ENCODE data around the gene CLTRN.

Gene CLTRN

DNA sequence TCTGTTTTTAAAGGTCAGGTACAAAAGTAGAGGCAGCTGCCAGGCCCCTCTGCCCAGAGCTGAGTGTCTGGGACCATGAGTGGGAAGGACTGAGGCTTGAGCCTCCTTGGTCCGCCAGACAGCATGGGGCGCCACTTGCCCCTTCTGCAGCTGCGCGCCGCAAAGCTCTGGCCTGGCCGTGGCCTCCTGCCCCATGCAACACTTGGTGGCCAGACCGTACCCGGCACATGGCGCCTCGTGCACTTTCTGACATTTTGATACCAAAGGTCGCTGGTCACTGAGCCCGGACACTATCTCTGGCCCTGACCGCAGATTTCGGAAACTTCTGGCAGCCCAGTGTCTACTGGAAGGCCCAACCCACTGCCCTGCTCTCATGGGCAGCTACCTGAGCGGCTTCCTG is 18.6 kb downstream of the CLTRN start (continued):
- TF ChIP-seq, protein P1, sequence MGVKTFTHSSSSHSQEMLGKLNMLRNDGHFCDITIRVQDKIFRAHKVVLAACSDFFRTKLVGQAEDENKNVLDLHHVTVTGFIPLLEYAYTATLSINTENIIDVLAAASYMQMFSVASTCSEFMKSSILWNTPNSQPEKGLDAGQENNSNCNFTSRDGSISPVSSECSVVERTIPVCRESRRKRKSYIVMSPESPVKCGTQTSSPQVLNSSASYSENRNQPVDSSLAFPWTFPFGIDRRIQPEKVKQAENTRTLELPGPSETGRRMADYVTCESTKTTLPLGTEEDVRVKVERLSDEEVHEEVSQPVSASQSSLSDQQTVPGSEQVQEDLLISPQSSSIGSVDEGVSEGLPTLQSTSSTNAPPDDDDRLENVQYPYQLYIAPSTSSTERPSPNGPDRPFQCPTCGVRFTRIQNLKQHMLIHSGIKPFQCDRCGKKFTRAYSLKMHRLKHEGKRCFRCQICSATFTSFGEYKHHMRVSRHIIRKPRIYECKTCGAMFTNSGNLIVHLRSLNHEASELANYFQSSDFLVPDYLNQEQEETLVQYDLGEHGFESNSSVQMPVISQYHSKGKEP (tag by site-specific recombination; IDR thresholded peaks at IDR 0.05), result no peak
- no peak for TF ChIP-seq ZNF16 (tag by site-specific recombination; IDR thresholded peaks at IDR 0.05; ENCODE audit: low read depth)

GRCh38 chrX:15645266-15645665 is 19.3 kb downstream of the CLTRN start:
- H3K4me3 ChIP-seq (ENCODE audit: low read depth, low read length), result no peak overlapping the region
- no peaks in the 10 kb centered on the region for H3K36me3 ChIP-seq (ENCODE audit: control insufficient read depth in 2 of 2, insufficient read depth in 1 of 2, low read length in 2 of 2)
- POLR2A ChIA-PET, result no interaction called here
- H3K9me3 ChIP-seq (ENCODE audit: control insufficient read depth, insufficient read depth, low read depth, low read length), result no peaks in the 10 kb centered on the region
- H3K27ac ChIP-seq (ENCODE audit: extremely low read depth, low read depth, low read length), result no peak overlapping the region
- H3K4me1 ChIP-seq (ENCODE audit: control insufficient read depth, insufficient read depth, low read length), result no peaks in the 10 kb centered on the region
- CTCF ChIA-PET, result interaction anchor here (0.6 kb wide), 1 partner anchor 46 kb away, joined by 3 read pairs; no protein-coding TSS in a partner anchor
- TF ChIP-seq ZNF416 (tag by site-specific recombination; IDR thresholded peaks at IDR 0.05), result no peak
- no peak for TF ChIP-seq ELK4 (IDR thresholded peaks at IDR 0.05; ENCODE audit: borderline replicate concordance, low read depth, low read length)
- no peak for TF ChIP-seq ZNF174 (tag by site-specific recombination; IDR thresholded peaks at IDR 0.05)
- no peak for TF ChIP-seq ZFP41 (tag by site-specific recombination; IDR thresholded peaks at IDR 0.05; ENCODE audit: borderline replicate concordance)
- no peak for TF ChIP-seq ZNF629 (tag by site-specific recombination; IDR thresholded peaks at IDR 0.05)

DNA sequence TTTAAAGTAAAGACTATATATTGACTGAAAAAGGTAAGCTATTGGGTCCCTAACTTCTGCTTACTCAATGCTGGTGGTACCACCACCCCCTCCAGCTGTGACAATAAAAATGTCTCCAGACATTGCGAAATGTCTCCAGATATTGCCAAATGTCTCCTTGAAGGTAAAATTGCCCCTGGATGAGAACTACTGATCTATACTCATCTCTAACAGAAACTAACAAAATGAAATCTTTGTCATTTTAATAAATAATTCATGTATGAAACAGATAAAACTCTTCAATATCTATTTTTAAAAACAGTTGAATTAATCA is 20.1 kb downstream of the CLTRN start:
- Histone ChIP-seq H3K4me3 (ENCODE audit: low read depth, low read length) (no peak overlapping the region), H3K36me3 (ENCODE audit: control insufficient read depth in 2 of 2, insufficient read depth in 1 of 2, low read length in 2 of 2) (no peaks in the 10 kb centered on the region), H3K27ac (ENCODE audit: extremely low read depth, low read depth, low read length) (no peak overlapping the region), H3K9me3 (ENCODE audit: control insufficient read depth, insufficient read depth, low read depth, low read length) (no peaks in the 10 kb centered on the region), H3K4me1 (ENCODE audit: control insufficient read depth, insufficient read depth, low read length) (no peaks in the 10 kb centered on the region)
- CTCF ChIA-PET, result interaction anchor here (0.6 to 1.4 kb wide), 3 partner anchors 46 to 345 kb away, joined by 3 read pairs; no protein-coding TSS in a partner anchor
- TF ChIP-seq ZNF510 (tag by site-specific recombination; IDR thresholded peaks at IDR 0.05; ENCODE audit: insufficient replicate concordance) (no peak), ZNF18 (tag by site-specific recombination; IDR thresholded peaks at IDR 0.05) (no peak), ZNF664 (tag by site-specific recombination; IDR thresholded peaks at IDR 0.05) (no peak), EGR2 (tag by site-specific recombination; IDR thresholded peaks at IDR 0.05; ENCODE audit: low read depth) (no peak), REPIN1 (tag by site-specific recombination; IDR thresholded peaks at IDR 0.05; ENCODE audit: low read depth) (no peak), GLIS2 (tag by site-specific recombination; IDR thresholded peaks at IDR 0.05) (no peak)
- TF ChIP-seq, protein P2, sequence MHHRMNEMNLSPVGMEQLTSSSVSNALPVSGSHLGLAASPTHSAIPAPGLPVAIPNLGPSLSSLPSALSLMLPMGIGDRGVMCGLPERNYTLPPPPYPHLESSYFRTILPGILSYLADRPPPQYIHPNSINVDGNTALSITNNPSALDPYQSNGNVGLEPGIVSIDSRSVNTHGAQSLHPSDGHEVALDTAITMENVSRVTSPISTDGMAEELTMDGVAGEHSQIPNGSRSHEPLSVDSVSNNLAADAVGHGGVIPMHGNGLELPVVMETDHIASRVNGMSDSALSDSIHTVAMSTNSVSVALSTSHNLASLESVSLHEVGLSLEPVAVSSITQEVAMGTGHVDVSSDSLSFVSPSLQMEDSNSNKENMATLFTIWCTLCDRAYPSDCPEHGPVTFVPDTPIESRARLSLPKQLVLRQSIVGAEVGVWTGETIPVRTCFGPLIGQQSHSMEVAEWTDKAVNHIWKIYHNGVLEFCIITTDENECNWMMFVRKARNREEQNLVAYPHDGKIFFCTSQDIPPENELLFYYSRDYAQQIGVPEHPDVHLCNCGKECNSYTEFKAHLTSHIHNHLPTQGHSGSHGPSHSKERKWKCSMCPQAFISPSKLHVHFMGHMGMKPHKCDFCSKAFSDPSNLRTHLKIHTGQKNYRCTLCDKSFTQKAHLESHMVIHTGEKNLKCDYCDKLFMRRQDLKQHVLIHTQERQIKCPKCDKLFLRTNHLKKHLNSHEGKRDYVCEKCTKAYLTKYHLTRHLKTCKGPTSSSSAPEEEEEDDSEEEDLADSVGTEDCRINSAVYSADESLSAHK (tag by site-specific recombination; IDR thresholded peaks at IDR 0.05), result no peak
- POLR2A ChIA-PET, result no interaction called here
